Mesendoderm (in vitro differentiated cells): ENCODE data around the gene QSOX1.
A peak's percentile ranks its signal among the peaks of the same experiment; 100 is the strongest.

Experiments used
- DNase-seq: peaks from one replicate; pipeline ENCODE4 v3.0.0; 2013
- H2AK5ac ChIP-seq: 2 replicates; pipeline ENCODE4 v1.6.1; 2013; ENCODE audit warnings: low read length, inconsistent platforms
- H2BK120ac ChIP-seq: 2 replicates; pipeline ENCODE4 v1.6.1; 2013; ENCODE audit warnings: low read depth, mild to moderate bottlenecking, low read length, moderate library complexity, mixed read lengths
- H2BK15ac ChIP-seq: replicated peaks from 2 replicates; pipeline ENCODE4 v1.6.1; 2013; ENCODE audit warnings: low read depth, mild to moderate bottlenecking, moderate library complexity
- H2BK5ac ChIP-seq: 2 replicates; pipeline ENCODE4 v1.6.1; 2013; ENCODE audit warnings: low read length, inconsistent platforms
- H3K18ac ChIP-seq: 2 replicates; pipeline ENCODE4 v1.6.1; 2013; ENCODE audit warnings: mild to moderate bottlenecking, low read length, mixed read lengths
- H3K23ac ChIP-seq: one replicate; pipeline ENCODE4 v1.6.1; 2013; ENCODE audit warnings: low read length
- H3K27ac ChIP-seq: 2 replicates; pipeline ENCODE4 v1.5.1; 2013; ENCODE audit warnings: low read depth, mild to moderate bottlenecking, inconsistent platforms, low read length, moderate library complexity
- H3K27me3 ChIP-seq: 2 replicates; pipeline ENCODE4 v1.6.1; 2013; ENCODE audit warnings: low read length, control low read depth, mild to moderate bottlenecking, inconsistent platforms; ENCODE audit not compliant: insufficient read depth, poor library complexity
- H3K36me3 ChIP-seq: 2 replicates; pipeline ENCODE4 v1.6.1; 2013; ENCODE audit warnings: low read length, inconsistent platforms; ENCODE audit not compliant: control insufficient read depth, insufficient read depth
- H3K4ac ChIP-seq: one replicate; pipeline ENCODE4 v1.6.1; 2013; ENCODE audit warnings: low read depth, mild to moderate bottlenecking, low read length, moderate library complexity
- H3K4me1 ChIP-seq: 2 replicates; pipeline ENCODE4 v1.6.1; 2013; ENCODE audit warnings: low read depth, low read length, inconsistent platforms; ENCODE audit not compliant: control insufficient read depth
- H3K4me2 ChIP-seq: 2 replicates; pipeline ENCODE4 v1.6.1; 2013; ENCODE audit warnings: low read length
- H3K4me3 ChIP-seq: 2 replicates; pipeline ENCODE4 v1.5.1; 2013; ENCODE audit warnings: mild to moderate bottlenecking, low read length
- H3K56ac ChIP-seq: one replicate; pipeline ENCODE4 v1.6.1; 2013; ENCODE audit warnings: low read length
- H3K79me1 ChIP-seq: 2 replicates; pipeline ENCODE4 v1.6.1; 2013; ENCODE audit warnings: low read length, inconsistent platforms
- H3K79me2 ChIP-seq: 2 replicates; pipeline ENCODE4 v1.6.1; 2013; ENCODE audit warnings: mild to moderate bottlenecking, low read length; ENCODE audit not compliant: control insufficient read depth, insufficient read depth
- H3K9ac ChIP-seq: 2 replicates; pipeline ENCODE4 v1.6.1; 2013; ENCODE audit warnings: low read length, inconsistent platforms
- H4K5ac ChIP-seq: one replicate; pipeline ENCODE4 v1.6.1; 2013; ENCODE audit warnings: low read length
- H4K8ac ChIP-seq: one replicate; pipeline ENCODE4 v1.6.1; 2013; ENCODE audit warnings: low read depth, mild to moderate bottlenecking, control low read depth, low read length, moderate library complexity
- WGBS: extraction: QIAGEN DNeasy Blood & Tissue Kit; methylation state at CpG from one replicate; pipeline ENCODE4 v1.1.7; 2013; ENCODE audit warnings: low lambda C conversion rate, missing lambda C conversion rate; ENCODE audit not compliant: insufficient coverage; ENCODE audit errors: extremely low coverage; 5-methylcytosine and 5-hydroxymethylcytosine counted together

Gene QSOX1

DNA sequence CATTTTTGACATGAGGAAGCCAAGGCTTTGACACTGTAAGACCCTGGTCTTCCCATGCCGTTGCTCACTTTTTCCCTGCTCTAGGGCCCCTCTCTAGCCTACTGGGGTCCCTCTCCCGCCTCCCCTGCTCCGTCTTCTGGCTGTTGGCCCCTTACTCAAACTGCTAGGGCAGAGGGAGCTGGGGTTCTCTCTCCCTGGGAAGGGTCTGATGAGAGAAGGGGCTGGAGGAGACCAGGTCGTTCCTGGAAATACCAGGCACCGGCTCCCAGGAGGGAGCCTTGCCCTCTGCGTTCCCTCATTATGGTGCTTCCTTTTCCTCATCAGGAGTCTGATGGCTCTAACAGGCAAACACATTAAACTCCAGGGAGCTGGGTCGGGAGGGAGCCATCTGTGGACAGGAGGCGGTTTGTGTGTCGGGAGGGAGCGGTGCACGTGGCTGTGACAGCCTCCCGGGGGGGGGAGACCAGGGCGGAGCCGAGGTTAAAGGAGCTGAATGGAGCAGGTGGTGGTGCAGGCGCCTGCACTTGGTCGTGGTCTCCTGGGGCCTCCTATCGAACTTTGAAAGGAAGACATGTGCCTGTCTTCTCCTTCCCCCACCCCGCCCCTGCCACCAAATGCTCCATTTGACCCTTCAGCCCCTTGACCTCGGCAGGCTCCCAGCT lies 40.0 kb downstream of the QSOX1 start:
- no peak for DNase-seq
- Histone ChIP-seq H3K4me1 (no peaks in the 10 kb centered on the region), H3K79me2 (no peaks in the 10 kb centered on the region), H2AK5ac (no peak overlapping the region), H3K27ac (no peak overlapping the region), H3K27me3 (no peaks in the 10 kb centered on the region), H4K5ac (no peak overlapping the region), H2BK15ac (no peak overlapping the region), H3K79me1 (no peaks in the 10 kb centered on the region), H3K23ac (no peak overlapping the region), H3K4me3 (no peak overlapping the region), H3K56ac (no peak overlapping the region), H3K9ac (no peak overlapping the region), H3K18ac (no peak overlapping the region), H4K8ac (no peak overlapping the region), H3K4me2 (no peak overlapping the region), H3K36me3 (no peaks in the 10 kb centered on the region), H2BK5ac (no peak overlapping the region), H2BK120ac (no peak overlapping the region), H3K4ac (no peak overlapping the region)
- WGBS, result no CpG with 5 or more reads among the region's 19 CpGs

DNA sequence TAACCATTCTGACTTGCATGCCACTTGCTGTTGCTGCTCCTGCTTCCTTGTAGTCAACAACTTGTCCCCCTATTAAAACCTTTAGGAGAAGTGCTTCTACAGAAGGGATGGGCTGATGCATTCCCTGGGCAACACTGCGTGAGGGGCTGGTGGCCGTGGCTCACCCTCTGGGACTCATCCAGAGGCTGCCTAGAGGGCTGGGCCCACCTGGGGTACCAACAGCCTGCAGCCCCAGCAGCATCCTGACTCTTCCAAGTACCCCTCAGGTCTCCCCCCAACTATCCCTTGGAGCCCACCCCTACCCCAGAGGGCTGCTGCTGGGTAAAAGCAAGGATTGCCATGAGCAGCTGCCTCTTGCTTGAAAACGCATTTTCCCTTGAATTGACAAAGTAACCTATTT lies 40.7 kb downstream of the QSOX1 start:
- no peak overlapping the region for H2BK5ac ChIP-seq
- H3K27me3 ChIP-seq, result no peaks in the 10 kb centered on the region
- DNase-seq, result no peak
- no peaks in the 10 kb centered on the region for H3K79me1 ChIP-seq
- H3K9ac ChIP-seq, result no peak overlapping the region
- H3K79me2 ChIP-seq, result no peaks in the 10 kb centered on the region
- no peak overlapping the region for H3K56ac ChIP-seq
- H3K4me2 ChIP-seq, result no peak overlapping the region
- H3K4ac ChIP-seq, result no peak overlapping the region
- WGBS, result no CpG with 5 or more reads among the region's 3 CpGs
- no peak overlapping the region for H2AK5ac ChIP-seq
- no peak overlapping the region for H3K4me3 ChIP-seq
- no peak overlapping the region for H3K27ac ChIP-seq
- no peak overlapping the region for H3K18ac ChIP-seq
- no peaks in the 10 kb centered on the region for H3K36me3 ChIP-seq
- no peak overlapping the region for H2BK120ac ChIP-seq
- H3K23ac ChIP-seq, result no peak overlapping the region
- no peak overlapping the region for H4K5ac ChIP-seq
- H2BK15ac ChIP-seq, result no peak overlapping the region
- no peaks in the 10 kb centered on the region for H3K4me1 ChIP-seq
- no peak overlapping the region for H4K8ac ChIP-seq

DNA sequence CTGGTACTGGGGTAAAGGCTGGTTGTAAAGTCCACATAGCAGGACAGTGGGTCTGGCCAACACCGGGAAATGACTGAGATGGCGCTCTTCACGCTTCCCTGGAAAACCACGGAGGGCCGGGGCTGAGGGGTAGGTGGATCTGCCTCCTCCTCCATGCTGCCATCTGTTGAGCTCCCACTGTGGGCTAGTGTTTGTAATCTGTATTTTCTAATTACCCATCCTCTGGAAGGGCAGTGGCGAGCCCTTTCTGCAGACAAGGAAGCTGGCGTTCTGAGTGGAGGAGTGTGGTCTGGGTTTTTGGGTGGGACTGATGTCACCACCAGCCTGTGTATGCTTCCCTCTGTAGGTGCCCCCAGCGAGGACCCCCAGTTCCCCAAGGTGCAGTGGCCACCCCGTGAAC lies 41.2 kb downstream of the QSOX1 start:
- Histone ChIP-seq H4K8ac (no peak overlapping the region), H4K5ac (no peak overlapping the region), H2AK5ac (no peak overlapping the region), H2BK5ac (no peak overlapping the region), H3K27ac (no peak overlapping the region), H3K4ac (no peak overlapping the region), H2BK120ac (no peak overlapping the region), H3K18ac (no peak overlapping the region), H3K9ac (no peak overlapping the region), H3K79me2 (no peaks in the 10 kb centered on the region), H3K36me3 (no peaks in the 10 kb centered on the region), H3K4me3 (no peak overlapping the region), H3K79me1 (no peaks in the 10 kb centered on the region), H3K23ac (no peak overlapping the region), H3K27me3 (no peaks in the 10 kb centered on the region), H3K4me1 (no peaks in the 10 kb centered on the region), H3K56ac (no peak overlapping the region), H2BK15ac (no peak overlapping the region), H3K4me2 (no peak overlapping the region)
- no peak for DNase-seq
- no CpG with 5 or more reads among the region's 9 CpGs for WGBS

DNA sequence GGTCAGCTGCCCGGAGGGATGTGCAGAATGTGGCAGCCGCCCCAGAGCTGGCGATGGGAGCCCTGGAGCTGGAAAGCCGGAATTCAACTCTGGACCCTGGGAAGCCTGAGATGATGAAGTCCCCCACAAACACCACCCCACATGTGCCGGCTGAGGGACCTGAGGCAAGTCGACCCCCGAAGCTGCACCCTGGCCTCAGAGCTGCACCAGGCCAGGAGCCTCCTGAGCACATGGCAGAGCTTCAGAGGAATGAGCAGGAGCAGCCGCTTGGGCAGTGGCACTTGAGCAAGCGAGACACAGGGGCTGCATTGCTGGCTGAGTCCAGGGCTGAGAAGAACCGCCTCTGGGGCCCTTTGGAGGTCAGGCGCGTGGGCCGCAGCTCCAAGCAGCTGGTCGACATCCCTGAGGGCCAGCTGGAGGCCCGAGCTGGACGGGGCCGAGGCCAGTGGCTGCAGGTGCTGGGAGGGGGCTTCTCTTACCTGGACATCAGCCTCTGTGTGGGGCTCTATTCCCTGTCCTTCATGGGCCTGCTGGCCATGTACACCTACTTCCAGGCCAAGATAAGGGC lies 41.9 kb downstream of the QSOX1 start:
- Histone ChIP-seq H3K4me3 (no peak overlapping the region), H3K79me2 (no peaks in the 10 kb centered on the region), H3K79me1 (no peaks in the 10 kb centered on the region), H2AK5ac (no peak overlapping the region), H3K9ac (no peak overlapping the region), H3K27me3 (no peaks in the 10 kb centered on the region), H3K18ac (no peak overlapping the region), H3K4ac (no peak overlapping the region), H4K8ac (no peak overlapping the region), H3K36me3 (no peaks in the 10 kb centered on the region), H2BK15ac (no peak overlapping the region), H2BK5ac (no peak overlapping the region), H3K27ac (no peak overlapping the region), H4K5ac (no peak overlapping the region), H3K4me2 (no peak overlapping the region), H3K56ac (no peak overlapping the region), H3K23ac (no peak overlapping the region), H2BK120ac (no peak overlapping the region), H3K4me1 (no peaks in the 10 kb centered on the region)
- WGBS, result no CpG with 5 or more reads among the region's 17 CpGs
- DNase-seq, result no peak

DNA sequence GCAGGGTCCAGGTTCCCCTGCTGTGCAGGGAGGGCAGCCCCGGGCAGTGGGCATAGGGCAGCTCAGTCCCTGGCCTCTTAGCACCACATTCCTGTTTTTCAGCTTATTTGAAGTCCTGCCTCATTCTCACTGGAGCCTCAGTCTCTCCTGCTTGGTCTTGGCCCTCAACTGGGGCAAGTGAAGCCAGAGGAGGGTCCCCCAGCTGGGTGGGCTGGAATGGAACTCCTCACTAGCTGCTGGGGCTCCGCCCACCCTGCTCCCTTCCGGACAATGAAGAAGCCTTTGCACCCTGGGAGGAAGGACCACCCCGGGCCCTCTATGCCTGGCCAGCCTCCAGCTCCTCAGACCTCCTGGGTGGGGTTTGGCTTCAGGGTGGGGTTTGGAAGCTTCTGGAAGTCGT lies 42.6 kb downstream of the QSOX1 start:
- Histone ChIP-seq H3K18ac (no peak overlapping the region), H3K27ac (no peak overlapping the region), H2AK5ac (no peak overlapping the region), H2BK120ac (no peak overlapping the region), H3K4me2 (no peak overlapping the region), H3K4ac (no peak overlapping the region), H2BK15ac (no peak overlapping the region), H3K56ac (no peak overlapping the region), H3K4me3 (no peak overlapping the region), H3K79me1 (no peaks in the 10 kb centered on the region), H3K36me3 (no peaks in the 10 kb centered on the region), H4K5ac (no peak overlapping the region), H2BK5ac (no peak overlapping the region), H3K4me1 (no peaks in the 10 kb centered on the region), H3K27me3 (no peaks in the 10 kb centered on the region), H3K23ac (no peak overlapping the region), H3K79me2 (no peaks in the 10 kb centered on the region), H3K9ac (no peak overlapping the region), H4K8ac (no peak overlapping the region)
- DNase-seq, result no peak
- WGBS, result no CpG with 5 or more reads among the region's 5 CpGs

DNA sequence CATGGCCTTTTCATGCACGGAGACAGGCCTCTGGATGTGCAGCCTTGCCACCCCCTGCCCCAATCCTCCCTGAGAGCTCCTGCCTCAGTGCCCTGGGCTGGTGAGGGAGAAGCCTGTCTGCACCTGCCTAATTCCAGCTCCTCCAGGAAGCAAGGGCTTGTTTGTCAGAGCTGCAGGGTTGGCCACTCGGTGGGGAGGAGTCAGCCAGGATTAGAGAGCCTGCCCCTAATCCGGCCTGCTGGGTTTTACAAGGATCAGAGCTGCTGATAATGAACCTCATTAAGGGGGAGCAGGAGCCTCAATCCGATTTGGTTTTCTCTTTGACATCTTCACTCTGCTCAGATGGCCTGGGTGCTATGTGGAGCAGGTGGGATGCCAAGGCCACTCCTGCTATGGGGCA lies 43.5 kb downstream of the QSOX1 start:
- Histone ChIP-seq H4K5ac (no peak overlapping the region), H2BK120ac (no peak overlapping the region), H3K27ac (no peak overlapping the region), H2BK15ac (no peak overlapping the region), H3K36me3 (no peaks in the 10 kb centered on the region), H4K8ac (no peak overlapping the region), H2BK5ac (no peak overlapping the region), H3K4me1 (no peaks in the 10 kb centered on the region), H2AK5ac (no peak overlapping the region), H3K18ac (no peak overlapping the region), H3K27me3 (no peaks in the 10 kb centered on the region), H3K23ac (no peak overlapping the region), H3K4me2 (no peak overlapping the region), H3K79me2 (no peaks in the 10 kb centered on the region), H3K79me1 (no peaks in the 10 kb centered on the region), H3K56ac (no peak overlapping the region), H3K4me3 (no peak overlapping the region), H3K4ac (no peak overlapping the region), H3K9ac (no peak overlapping the region)
- peak; percentile 22 for DNase-seq
- no CpG with 5 or more reads among the region's 4 CpGs for WGBS
